Measurements from ENCODE around the gene FGF7.

- TF ChIP-seq TAF1 (IDR thresholded peaks at IDR 0.05; ENCODE audit: low read depth, low read length) (no peak), ZNF274 (IDR thresholded peaks at IDR 0.05; ENCODE audit: borderline replicate concordance, extremely low read depth, low read length) (no peak), ATF2 (IDR thresholded peaks at IDR 0.05; ENCODE audit: low read length) (no peak), CTCF (IDR thresholded peaks at IDR 0.05; ENCODE audit: control extremely low read depth in 1 of 3, insufficient read depth in 1 of 3, low read depth in 1 of 3, low read length in 3 of 3) (no peak), ASH2L (IDR thresholded peaks at IDR 0.05; ENCODE audit: low read length) (no peak), TBP (IDR thresholded peaks at IDR 0.05; ENCODE audit: low read depth, low read length) (no peak), RAD21 (IDR thresholded peaks at IDR 0.05 in 1 of 2, conservative IDR thresholded peaks at IDR 0.05 in 1 of 2; ENCODE audit: low read depth in 2 of 2, low read length in 2 of 2) (no peak)
These were observed 69.1 kb downstream of the FGF7 start for GRCh38 chr15:49492151-49492550.

All from H1 (cell line).